ENCODE measurements around the gene CCDC28B. TPM values are rescaled to one million over a fixed set of nuclear protein-coding genes. Genes with fewer than 3 reads are reported as not detected.

CCDC28B gene
- total and polyA plus RNA-seq, 3 experiments from 2014 or later = 14.7 to 21.0 (median 20.6) TPM

GRCh38 chr1:32223683-32224082, 23.3 kb downstream of the CCDC28B start:
- peaks cover 39 to 60% (median 53%) of the 10 kb centered on the region in 3 donors for H3K4me1 Mint-ChIP-seq
- H3K9me3 Mint-ChIP-seq = no peaks in the 10 kb centered on the region
- CTCF ChIA-PET = interaction anchor here (0.7 to 2.0 kb wide), 4 partner anchors 17 to 27 kb away, joined by 3 to 9 read pairs (median 4); partner anchors contain the start of gene LCK
- peak overlapping the region; percentile 96 to 99 (median 98) for H3K4me3 Mint-ChIP-seq
- no peak for DNase-seq
- Histone ChIP-seq H3K9me3 (ENCODE audit: low read length) (no peaks in the 10 kb centered on the region), H3K4me3 (ENCODE audit: low read length) (peak overlapping the region; percentile 25), H3K27ac (ENCODE audit: low read depth, low read length) (peak overlapping the region; percentile 99), H3K36me3 (ENCODE audit: insufficient read depth, low read length) (peaks cover 28% of the 10 kb centered on the region), H3K27me3 (ENCODE audit: insufficient read depth, low read length, poor library complexity, severe bottlenecking) (no peaks in the 10 kb centered on the region), H3K4me1 (ENCODE audit: insufficient read depth, low read length) (peaks cover 31% of the 10 kb centered on the region)
- POLR2A ChIA-PET = interaction anchor here (0.6 to 1.5 kb wide), 2 partner anchors 30 to 173 kb away, joined by 3 to 5 read pairs; no protein-coding TSS in a partner anchor
- peaks cover 3 to 58% (median 15%) of the 10 kb centered on the region in 3 donors for H3K36me3 Mint-ChIP-seq
- H3K27ac Mint-ChIP-seq = peak overlapping the region; percentile 68 to 100 (median 98)
- no peaks in the 10 kb centered on the region for H3K27me3 Mint-ChIP-seq

DNA sequence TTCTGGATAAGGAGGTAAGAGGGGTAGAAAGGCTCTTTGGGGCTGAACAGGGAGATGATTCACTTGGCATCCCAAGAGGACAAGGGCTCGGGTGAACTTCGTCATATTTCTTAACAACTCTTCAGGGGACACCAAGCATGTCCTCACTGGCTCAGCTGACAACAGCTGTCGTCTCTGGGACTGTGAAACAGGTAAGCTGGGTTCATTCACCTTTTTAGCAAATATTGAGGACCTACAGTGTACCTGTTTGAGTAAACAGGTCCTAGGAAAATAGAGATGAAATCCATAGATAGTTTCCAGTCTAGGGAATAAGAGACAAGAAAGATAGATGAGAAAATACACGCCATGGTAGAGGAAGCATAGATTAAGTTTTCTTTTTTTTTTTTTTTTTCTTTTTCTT, 23.9 kb downstream of the CCDC28B start:
- Histone ChIP-seq H3K27ac (ENCODE audit: low read depth, low read length) (no peak overlapping the region), H3K27me3 (ENCODE audit: insufficient read depth, low read length, poor library complexity, severe bottlenecking) (no peaks in the 10 kb centered on the region), H3K4me1 (ENCODE audit: insufficient read depth, low read length) (peaks cover 31% of the 10 kb centered on the region), H3K36me3 (ENCODE audit: insufficient read depth, low read length) (peaks cover 32% of the 10 kb centered on the region), H3K4me3 (ENCODE audit: low read length) (no peak overlapping the region), H3K9me3 (ENCODE audit: low read length) (no peaks in the 10 kb centered on the region)
- CTCF ChIA-PET = interaction anchor here (1.3 to 2.0 kb wide), 3 partner anchors 9 to 26 kb away, joined by 4 to 9 read pairs (median 5); partner anchors contain the start of gene LCK
- POLR2A ChIA-PET = interaction anchor here (0.6 to 1.5 kb wide), 3 partner anchors 24 to 173 kb away, joined by 3 to 5 read pairs (median 3); no protein-coding TSS in a partner anchor
- DNase-seq = no peak
- peak overlapping the region in 6 of 8 donors; percentile 68 to 100 (median 98) for H3K27ac Mint-ChIP-seq
- H3K4me1 Mint-ChIP-seq = peaks cover 39 to 60% (median 55%) of the 10 kb centered on the region in 3 donors
- H3K27me3 Mint-ChIP-seq = no peaks in the 10 kb centered on the region
- H3K9me3 Mint-ChIP-seq = no peaks in the 10 kb centered on the region
- H3K4me3 Mint-ChIP-seq = peak overlapping the region; percentile 51 to 99 (median 97)
- H3K36me3 Mint-ChIP-seq = peaks cover 5 to 61% (median 18%) of the 10 kb centered on the region in 3 donors

GRCh38 chr1:32228771-32229170, 28.4 kb downstream of the CCDC28B start:
- Mint-ChIP-seq H3K36me3 (peaks cover 5 to 66% (median 18%) of the 10 kb centered on the region in 3 donors), H3K4me3 (no peak overlapping the region), H3K27me3 (no peaks in the 10 kb centered on the region), H3K27ac (peak overlapping the region in 6 of 8 donors; percentile 6 to 54 (median 24)), H3K9me3 (no peaks in the 10 kb centered on the region), H3K4me1 (peaks cover 12 to 21% (median 20%) of the 10 kb centered on the region in 3 donors)
- Histone ChIP-seq H3K4me1 (ENCODE audit: insufficient read depth, low read length) (peaks cover 7% of the 10 kb centered on the region), H3K36me3 (ENCODE audit: insufficient read depth, low read length) (peaks cover 35% of the 10 kb centered on the region), H3K27ac (ENCODE audit: low read depth, low read length) (no peak overlapping the region), H3K27me3 (ENCODE audit: insufficient read depth, low read length, poor library complexity, severe bottlenecking) (no peaks in the 10 kb centered on the region), H3K4me3 (ENCODE audit: low read length) (no peak overlapping the region), H3K9me3 (ENCODE audit: low read length) (no peaks in the 10 kb centered on the region)
- DNase-seq = no peak
- POLR2A ChIA-PET = interaction anchor here (1.3 kb wide), 1 partner anchor 46 kb away, joined by 4 read pairs; no protein-coding TSS in a partner anchor
- CTCF ChIA-PET = interaction anchor here (1.3 to 3.7 kb wide), 3 partner anchors 12 to 20 kb away, joined by 4 to 27 read pairs (median 9); no protein-coding TSS in a partner anchor

GRCh38 chr1:32231843-32232432, 31.5 kb downstream of the CCDC28B start:
- Mint-ChIP-seq H3K27ac (peak overlapping the region in 2 of 8 donors; percentile 39 to 61), H3K4me1 (peaks cover 4 to 13% (median 5%) of the 10 kb centered on the region in 3 donors), H3K36me3 (peaks cover 5 to 46% (median 14%) of the 10 kb centered on the region in 3 donors), H3K27me3 (no peaks in the 10 kb centered on the region), H3K4me3 (no peak overlapping the region), H3K9me3 (no peaks in the 10 kb centered on the region)
- no peaks in the 10 kb centered on the region for H3K9me3 ChIP-seq (ENCODE audit: low read length)
- no peak overlapping the region for H3K27ac ChIP-seq (ENCODE audit: low read depth, low read length)
- no peaks in the 10 kb centered on the region for H3K4me1 ChIP-seq (ENCODE audit: insufficient read depth, low read length)
- no peaks in the 10 kb centered on the region for H3K27me3 ChIP-seq (ENCODE audit: insufficient read depth, low read length, poor library complexity, severe bottlenecking)
- POLR2A ChIA-PET = no interaction called here
- no peak for DNase-seq
- CTCF ChIA-PET = interaction anchor here (1.2 to 2.5 kb wide), 3 partner anchors 9 to 16 kb away, joined by 3 to 8 read pairs (median 4); no protein-coding TSS in a partner anchor
- H3K4me3 ChIP-seq (ENCODE audit: low read length) = no peak overlapping the region
- H3K36me3 ChIP-seq (ENCODE audit: insufficient read depth, low read length) = peaks cover 23% of the 10 kb centered on the region

GRCh38 chr1:32232558-32233304, 32.3 kb downstream of the CCDC28B start:
- no peaks in the 10 kb centered on the region for H3K9me3 Mint-ChIP-seq
- Histone ChIP-seq H3K4me3 (ENCODE audit: low read length) (no peak overlapping the region), H3K4me1 (ENCODE audit: insufficient read depth, low read length) (no peaks in the 10 kb centered on the region), H3K36me3 (ENCODE audit: insufficient read depth, low read length) (peaks cover 18% of the 10 kb centered on the region), H3K9me3 (ENCODE audit: low read length) (no peaks in the 10 kb centered on the region), H3K27me3 (ENCODE audit: insufficient read depth, low read length, poor library complexity, severe bottlenecking) (no peaks in the 10 kb centered on the region), H3K27ac (ENCODE audit: low read depth, low read length) (no peak overlapping the region)
- H3K4me1 Mint-ChIP-seq = peaks cover 1 to 12% (median 3%) of the 10 kb centered on the region in 3 donors
- DNase-seq = no peak
- H3K4me3 Mint-ChIP-seq = no peak overlapping the region
- CTCF ChIA-PET = interaction anchor here (1.9 to 2.5 kb wide), 2 partner anchors 8 to 16 kb away, joined by 4 to 8 read pairs; no protein-coding TSS in a partner anchor
- peaks cover 5 to 39% (median 10%) of the 10 kb centered on the region in 3 donors for H3K36me3 Mint-ChIP-seq
- peak overlapping the region in 2 of 8 donors; percentile 39 to 48 for H3K27ac Mint-ChIP-seq
- no peaks in the 10 kb centered on the region for H3K27me3 Mint-ChIP-seq
- POLR2A ChIA-PET = interaction anchor here (0.6 kb wide), 1 partner anchor 105 kb away, joined by 7 read pairs; no protein-coding TSS in a partner anchor

- H3K4me1 ChIP-seq (ENCODE audit: insufficient read depth, low read length) = peaks cover under 1% of the 10 kb centered on the region
- peaks cover 7% of the 10 kb centered on the region for H3K36me3 ChIP-seq (ENCODE audit: insufficient read depth, low read length)
- no peaks in the 10 kb centered on the region for H3K27me3 ChIP-seq (ENCODE audit: insufficient read depth, low read length, poor library complexity, severe bottlenecking)
- DNase-seq = no peak
- Mint-ChIP-seq H3K4me1 (peaks cover 0 to 5% (median 3%) of the 10 kb centered on the region in 3 donors), H3K4me3 (no peak overlapping the region), H3K27me3 (no peaks in the 10 kb centered on the region), H3K36me3 (peaks cover 0 to 22% (median 0%) of the 10 kb centered on the region in 3 donors), H3K27ac (no peak overlapping the region), H3K9me3 (no peaks in the 10 kb centered on the region)
- no peak overlapping the region for H3K4me3 ChIP-seq (ENCODE audit: low read length)
- H3K9me3 ChIP-seq (ENCODE audit: low read length) = no peaks in the 10 kb centered on the region
- H3K27ac ChIP-seq (ENCODE audit: low read depth, low read length) = no peak overlapping the region
- CTCF ChIA-PET = interaction anchor here (1.2 to 7.2 kb wide), 3 partner anchors 14 to 19 kb away, joined by 5 to 77 read pairs (median 6); partner anchors contain the start of genes FAM167B and LCK
- POLR2A ChIA-PET = interaction anchor here (0.6 kb wide), 1 partner anchor 39 kb away, joined by 3 read pairs; no protein-coding TSS in a partner anchor
These were observed 34.4 kb downstream of the CCDC28B start for GRCh38 chr1:32234792-32235191.

DNA sequence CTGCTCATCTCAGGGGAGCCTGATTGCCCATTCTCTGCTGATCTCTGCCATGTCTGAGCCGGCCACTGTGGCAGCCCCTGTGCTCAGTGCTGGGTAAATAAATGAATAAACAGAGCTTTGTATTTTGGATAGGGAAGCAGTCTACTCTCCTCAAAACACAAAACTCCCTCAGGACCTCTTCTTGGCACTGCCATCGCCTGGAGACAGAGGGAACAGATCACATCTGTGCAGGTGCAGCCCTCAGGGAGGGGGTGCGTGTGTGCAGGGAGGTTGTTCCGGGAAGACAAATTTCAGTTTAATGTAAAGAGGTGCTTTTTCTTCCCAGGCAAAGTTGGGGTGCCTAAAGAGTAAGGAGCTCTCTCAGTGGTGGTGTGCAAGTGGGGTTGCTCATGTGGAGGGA, 38.9 kb downstream of the CCDC28B start:
- CTCF ChIA-PET = interaction anchor here (1.4 to 7.2 kb wide), 7 partner anchors 10 to 133 kb away, joined by 4 to 77 read pairs (median 9); partner anchors contain the start of genes FAM167B, HDAC1 and LCK
- H3K4me1 Mint-ChIP-seq = peaks cover 5 to 32% (median 6%) of the 10 kb centered on the region in 3 donors
- Histone ChIP-seq H3K27ac (ENCODE audit: low read depth, low read length) (no peak overlapping the region), H3K4me1 (ENCODE audit: insufficient read depth, low read length) (peaks cover 16% of the 10 kb centered on the region), H3K27me3 (ENCODE audit: insufficient read depth, low read length, poor library complexity, severe bottlenecking) (no peaks in the 10 kb centered on the region), H3K4me3 (ENCODE audit: low read length) (no peak overlapping the region), H3K36me3 (ENCODE audit: insufficient read depth, low read length) (no peaks in the 10 kb centered on the region), H3K9me3 (ENCODE audit: low read length) (no peaks in the 10 kb centered on the region)
- DNase-seq = no peak
- H3K27me3 Mint-ChIP-seq = no peaks in the 10 kb centered on the region
- H3K36me3 Mint-ChIP-seq = peaks cover 0 to 2% (median 0%) of the 10 kb centered on the region in 3 donors
- peak overlapping the region in 2 of 8 donors; percentile 68 to 89 for H3K27ac Mint-ChIP-seq
- POLR2A ChIA-PET = interaction anchor here (0.6 to 2.6 kb wide), 4 partner anchors 35 to 96 kb away, joined by 3 to 17 read pairs (median 6); partner anchors contain the start of genes HDAC1 and MARCKSL1
- peak overlapping the region; percentile 89 to 94 (median 92) for H3K4me3 Mint-ChIP-seq
- H3K9me3 Mint-ChIP-seq = no peaks in the 10 kb centered on the region
